Activated CD8-positive, alpha-beta memory T cell treated with anti-CD3 and anti-CD28 coated beads, Interleukin-2, amount 50 U/mL, for 48 hours (primary cell): Measurements from ENCODE around the gene AGAP1.

Experiments
- DNase-seq: peaks from one replicate; pipeline ENCODE4 v3.0.0-alpha.2; 2020

Gene AGAP1

DNA sequence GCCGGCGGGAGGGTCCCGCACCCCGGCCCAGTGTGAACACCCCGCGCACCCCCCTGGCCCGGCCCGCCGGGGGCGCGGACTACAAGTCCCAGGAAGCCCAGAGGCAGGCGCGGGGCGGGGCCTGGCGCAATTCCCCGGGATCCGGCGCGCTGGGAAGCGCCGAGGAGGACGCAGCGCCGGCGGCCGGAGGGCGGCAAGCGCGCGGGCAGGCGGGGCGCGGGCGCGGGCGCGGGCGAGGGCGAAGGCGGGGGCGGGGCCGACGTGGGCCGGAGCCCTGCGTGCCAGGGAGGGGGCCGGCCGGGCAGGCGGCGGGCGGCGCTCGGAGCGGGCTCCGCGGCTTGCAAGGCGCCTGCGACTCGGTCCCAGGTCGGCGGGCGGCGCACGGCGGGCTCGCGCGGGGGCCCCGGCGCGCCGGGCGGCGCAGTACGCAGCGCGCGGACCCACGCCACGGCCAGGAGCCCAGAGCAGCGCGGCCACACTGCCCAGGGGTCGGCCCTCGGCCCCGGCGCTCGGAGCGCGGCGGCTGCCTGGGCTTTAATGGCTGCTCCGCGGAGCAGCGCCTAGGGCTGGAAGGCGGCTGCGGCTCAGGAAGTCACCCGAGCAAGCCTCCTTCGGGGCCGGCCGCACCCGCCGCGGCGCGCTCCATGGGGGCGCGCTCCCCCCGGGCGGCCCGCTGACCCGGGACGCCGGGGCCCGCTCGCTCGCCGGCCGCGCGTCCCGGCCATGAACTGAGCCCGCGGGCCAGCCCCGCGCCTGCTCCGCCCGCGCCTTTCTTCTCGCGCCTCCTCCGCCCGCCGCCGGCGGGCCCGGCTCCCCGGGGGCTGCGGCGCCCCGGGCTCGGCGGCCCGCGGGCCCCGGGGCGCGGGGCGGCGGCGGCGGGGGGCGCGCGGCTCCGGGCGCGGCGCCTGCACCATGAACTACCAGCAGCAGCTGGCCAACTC, at the start of gene AGAP1:
Gene AGAP1, plus strand, starts transcription at position 269 of the 941 bp plus-strand sequence.
- peak; percentile 59 for DNase-seq

DNA sequence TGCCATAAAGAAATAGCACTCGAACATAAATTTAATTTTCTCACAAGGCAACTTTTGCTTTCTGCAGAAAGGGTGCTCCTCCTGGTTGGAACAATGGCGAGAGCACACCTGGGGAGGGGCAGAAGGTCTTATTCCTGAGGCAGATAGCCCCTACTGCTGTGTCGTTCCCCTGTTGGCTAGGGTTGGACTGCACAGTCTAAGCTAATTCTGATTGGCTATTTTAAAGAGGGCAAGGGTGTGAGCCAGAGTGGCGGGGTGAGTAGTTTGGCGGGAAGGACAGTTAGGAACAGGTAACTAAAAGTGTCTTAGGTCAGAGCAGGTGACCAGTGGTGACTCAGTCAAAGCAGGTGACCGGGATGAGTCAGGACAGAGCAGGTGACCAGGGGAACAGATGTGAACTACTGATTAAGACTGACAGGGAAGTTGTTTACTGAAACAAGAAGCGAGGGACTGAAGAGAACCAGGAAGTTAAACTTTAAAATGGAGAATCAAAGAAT, 49.7 kb upstream of the AGAP1 start:
- DNase-seq, result no peak

DNA sequence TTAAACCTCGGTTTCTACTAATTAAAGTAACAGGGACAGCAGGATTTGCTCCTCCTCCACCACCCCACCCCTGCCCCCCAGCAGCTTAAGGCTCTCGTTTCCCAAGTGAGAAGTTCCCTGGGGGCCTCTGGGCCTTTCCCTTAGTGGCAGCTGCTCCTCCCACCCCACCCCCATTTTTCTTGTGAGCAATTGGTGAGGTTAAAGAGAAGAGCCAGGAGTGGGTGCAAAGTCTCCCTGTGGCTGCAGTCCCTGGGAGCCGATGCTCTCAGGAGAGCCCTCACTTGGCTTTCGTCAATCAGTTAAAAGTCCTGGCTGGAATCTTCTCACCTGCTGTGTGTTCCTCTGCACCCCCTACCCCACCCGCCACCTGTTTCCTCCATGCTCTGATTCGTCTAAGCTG, 48.7 kb upstream of the AGAP1 start:
- DNase-seq, result no peak

DNA sequence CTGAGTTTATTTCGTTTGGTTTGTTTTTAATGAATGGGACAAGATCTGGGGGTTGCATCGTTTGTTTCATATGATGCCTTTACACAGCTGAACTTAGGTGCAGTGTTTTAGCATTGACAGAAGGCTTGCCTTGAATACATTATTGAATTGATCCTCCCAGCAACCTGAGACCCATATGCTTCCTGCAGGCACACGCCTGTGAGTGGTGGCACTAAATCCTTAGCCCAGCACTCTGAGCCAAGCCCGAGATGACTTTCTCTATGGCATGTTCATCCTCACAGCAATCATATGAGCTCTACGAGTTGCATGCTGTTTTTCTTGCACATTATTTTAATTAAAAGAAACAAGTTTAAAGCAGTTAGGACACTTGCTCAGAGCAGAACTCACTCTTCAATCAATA, 47.8 kb upstream of the AGAP1 start:
- DNase-seq, result no peak

DNA sequence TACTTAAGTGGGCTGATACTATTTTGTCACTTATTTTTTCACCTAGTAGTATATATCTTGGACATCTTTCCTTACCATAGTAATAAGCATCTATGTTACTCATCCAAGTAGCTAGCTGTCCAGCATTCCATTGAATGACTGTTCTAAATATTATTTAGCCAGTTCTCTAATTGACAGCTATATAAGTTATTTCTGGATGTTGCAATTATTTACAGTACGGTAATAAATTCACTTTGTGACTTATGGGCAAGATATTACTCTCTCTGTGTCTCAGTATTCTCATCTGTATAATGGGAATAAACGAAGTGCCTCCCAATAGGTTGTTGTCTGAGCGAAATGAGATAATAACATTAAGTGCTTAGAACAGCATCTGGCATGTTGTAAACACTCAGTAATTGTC, 46.6 kb upstream of the AGAP1 start:
- DNase-seq, result no peak

DNA sequence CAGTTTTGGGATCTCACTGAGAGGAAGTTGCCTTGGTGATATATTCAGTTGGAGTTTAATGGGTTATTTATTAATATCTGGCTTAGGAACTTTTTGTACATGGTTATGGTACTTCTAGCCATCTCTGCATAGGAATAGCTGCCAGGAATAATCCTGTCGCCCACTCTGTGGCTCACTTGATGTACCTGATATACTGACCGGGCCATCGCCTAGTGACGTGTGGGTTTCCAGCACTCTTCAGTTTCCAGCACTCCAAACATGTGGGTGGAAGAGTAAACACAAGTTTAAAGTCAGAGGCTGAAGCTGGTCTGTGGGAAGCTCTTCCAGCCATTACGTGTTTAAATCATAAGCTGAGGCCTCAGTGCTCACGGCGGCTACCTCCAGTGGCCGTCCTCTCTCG, 44.3 kb upstream of the AGAP1 start:
- DNase-seq, result no peak

DNA sequence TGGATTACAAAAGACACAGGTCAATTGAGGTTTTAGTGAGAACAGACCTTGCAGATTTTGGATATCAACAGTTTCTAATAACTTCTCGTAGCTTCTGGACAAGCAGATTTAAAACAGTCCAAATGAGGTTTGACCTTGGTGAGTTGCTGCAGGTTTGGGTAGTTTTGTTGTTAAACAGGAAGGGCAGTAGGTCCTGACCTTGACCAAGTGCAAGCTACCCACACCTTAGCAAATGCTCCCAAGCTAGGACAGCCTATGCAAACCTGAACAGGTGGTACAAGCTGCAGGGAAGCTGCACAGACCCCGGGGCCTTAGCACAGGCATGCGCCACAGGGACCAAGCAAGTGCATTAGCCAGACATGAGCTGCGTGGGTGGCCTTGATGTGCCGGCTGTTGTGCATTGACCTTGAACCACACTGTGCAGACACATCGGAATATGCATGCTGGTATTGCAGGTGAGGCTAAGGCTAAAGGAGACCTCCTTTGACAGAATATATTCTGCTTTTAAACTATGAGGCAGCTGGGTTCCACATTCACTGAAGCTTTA, 40.2 kb upstream of the AGAP1 start:
- DNase-seq, result no peak

DNA sequence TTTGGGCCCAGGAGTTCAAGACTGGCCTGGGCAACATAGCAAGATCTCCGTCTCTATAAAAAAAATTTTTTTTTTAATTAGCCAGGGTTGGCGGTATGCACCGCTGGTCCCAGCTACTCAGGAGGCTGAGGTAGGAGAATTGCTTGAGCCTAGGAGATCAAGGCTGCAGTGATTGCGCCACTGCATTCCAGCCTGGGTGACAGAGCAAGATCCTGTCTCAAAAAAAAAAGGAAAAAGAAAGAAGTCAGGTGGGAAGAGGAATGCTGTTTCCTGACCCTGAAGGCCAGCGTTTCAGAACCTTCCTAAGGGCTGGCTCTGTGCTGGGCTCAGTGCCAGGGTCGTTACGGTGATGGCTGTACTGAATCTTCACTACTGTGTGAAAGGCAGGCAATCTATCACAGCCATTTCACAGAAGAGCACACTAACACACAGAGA, 35.0 kb upstream of the AGAP1 start:
- DNase-seq, result no peak

DNA sequence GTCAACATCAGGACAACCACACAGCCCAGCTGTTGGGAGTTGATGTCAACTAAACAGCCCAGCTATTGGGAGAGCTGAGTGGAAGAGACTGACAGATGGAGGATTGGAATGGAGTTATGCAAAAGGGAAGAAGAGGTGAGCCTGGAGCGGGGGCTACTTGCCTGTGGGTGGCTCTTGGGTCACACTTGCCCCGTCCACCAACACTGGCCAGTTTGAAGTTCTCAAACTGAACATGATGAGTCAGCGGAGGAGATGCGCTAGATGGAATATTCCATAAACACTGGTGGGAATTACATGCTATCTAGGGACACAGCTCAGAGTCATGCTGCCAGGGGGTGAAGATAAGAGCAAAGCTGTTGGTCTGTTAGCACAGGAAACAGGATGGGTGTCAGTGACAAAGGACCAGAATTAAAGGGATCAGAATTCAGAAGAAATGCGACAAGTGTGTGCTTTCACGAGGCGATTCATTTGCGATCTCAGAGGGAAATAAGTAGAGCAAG, 33.2 kb upstream of the AGAP1 start:
- DNase-seq, result no peak

DNA sequence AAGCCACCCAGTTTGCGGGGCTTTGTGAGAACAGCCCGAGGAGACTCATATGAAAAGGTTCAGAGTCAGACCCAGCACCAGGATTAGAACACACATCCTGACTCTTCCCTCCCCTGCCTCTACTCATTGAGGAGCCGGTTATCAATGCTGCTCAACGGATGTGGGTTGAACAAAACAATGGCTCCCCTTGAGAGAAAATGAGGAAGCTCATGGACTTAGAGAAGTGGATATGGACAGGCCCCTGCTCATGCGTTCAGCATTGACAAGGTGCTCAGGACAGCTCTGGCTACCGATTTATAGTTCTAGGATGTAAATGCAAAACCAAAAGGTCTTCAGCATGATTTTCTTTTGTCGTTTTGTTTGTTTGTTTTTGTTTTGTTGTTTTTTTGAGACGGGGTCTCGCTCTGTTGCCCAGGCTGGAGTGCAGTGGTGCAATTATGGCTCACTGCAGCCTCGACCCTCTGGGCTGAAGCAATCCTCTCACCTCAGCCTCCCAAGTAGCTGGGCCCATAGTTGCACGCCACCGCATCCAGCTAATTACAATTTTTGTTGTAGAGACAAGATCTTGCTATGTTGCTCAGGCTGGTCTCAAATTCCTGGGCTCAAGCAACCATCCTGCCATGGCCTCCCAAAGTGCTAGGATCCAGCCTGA, 32.0 kb upstream of the AGAP1 start:
- no peak for DNase-seq

DNA sequence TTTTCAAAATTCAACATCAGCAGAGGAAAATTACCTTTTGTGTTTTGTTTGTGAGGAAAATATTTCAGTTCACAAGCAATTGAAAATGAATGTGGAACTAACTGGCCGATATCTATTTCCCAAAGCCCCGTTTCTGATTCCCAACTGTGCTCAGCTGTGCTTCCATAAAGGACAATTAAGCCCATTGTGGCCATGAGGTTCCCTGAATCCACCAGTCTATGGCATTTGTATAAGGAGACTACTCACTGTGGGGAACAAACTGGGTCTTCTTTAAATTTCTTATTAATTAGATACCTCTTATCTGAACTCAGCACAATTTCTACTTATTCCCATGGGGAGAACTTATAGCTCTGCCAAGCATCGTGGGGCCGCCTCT, 31.4 kb upstream of the AGAP1 start:
- no peak for DNase-seq

DNA sequence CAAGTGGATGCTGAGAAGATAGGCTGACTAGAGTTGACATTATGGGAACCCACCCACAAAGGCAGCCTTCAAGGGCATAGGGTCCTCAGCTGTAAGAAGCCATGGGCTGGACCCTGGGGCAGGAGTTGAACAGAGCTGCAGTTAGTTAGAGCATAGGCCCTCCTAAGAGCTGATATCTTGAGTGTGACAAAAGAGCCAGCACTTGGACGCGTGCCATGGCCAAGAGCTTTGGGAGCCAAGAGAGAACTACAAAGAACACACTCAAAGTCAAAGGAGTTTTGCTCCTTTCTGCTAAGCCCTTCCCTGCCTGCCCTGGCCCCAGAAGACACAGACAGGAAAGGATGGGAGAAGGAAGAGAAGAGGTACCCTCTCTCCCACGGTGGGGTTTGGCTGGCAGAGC, 29.9 kb upstream of the AGAP1 start:
- DNase-seq, result no peak

DNA sequence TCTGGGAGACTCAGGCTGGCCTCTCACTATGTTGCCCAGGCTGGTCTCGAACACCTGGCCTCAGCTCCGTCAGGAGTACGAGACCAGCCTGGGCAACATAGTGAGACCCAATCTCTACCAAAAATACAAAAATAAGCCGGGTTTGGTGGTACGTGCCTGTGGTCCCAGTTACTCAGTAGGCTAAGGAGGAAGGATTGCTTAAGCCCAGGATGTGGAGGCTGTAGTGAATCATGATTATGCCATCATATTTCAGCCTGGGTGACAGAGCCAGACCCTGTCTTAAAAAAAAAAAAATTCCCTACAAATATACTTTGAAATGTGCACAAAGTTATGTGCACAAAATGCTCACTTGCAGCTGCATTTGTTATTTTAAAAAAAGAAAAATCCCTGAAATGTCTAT, 26.3 kb upstream of the AGAP1 start:
- DNase-seq, result no peak

DNA sequence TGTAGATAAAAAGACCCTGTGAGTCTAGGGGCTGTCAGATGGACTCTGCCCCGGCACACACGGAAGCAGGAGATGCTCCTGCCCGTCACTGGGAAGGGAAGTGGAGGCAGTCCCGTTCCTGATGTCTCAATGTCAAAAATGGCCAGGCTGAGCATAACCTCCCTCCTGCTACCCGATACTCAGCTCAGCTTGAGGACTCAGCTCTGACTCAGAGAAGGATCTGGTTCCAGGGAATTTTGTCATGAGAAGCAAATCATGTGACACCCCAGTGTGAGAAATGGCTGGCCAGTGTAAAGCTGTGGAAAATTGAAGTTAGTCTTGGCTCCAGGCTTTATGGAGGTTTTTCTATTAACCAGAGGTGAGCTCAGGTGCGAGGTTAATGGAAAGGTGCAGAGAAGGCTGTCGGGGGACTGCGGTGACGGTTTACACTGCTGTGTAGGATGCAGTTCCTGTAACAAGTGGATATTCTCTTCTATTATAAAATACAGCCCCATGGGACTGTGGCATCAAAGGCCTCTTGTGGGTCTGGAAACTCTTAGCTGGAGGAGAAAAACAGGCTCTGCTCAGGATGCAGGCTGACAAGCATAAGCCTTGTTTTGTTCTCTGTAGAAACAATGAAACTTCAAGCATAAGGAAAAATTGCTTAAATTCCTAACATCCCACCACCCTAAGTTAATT, 24.7 kb upstream of the AGAP1 start:
- DNase-seq, result no peak

DNA sequence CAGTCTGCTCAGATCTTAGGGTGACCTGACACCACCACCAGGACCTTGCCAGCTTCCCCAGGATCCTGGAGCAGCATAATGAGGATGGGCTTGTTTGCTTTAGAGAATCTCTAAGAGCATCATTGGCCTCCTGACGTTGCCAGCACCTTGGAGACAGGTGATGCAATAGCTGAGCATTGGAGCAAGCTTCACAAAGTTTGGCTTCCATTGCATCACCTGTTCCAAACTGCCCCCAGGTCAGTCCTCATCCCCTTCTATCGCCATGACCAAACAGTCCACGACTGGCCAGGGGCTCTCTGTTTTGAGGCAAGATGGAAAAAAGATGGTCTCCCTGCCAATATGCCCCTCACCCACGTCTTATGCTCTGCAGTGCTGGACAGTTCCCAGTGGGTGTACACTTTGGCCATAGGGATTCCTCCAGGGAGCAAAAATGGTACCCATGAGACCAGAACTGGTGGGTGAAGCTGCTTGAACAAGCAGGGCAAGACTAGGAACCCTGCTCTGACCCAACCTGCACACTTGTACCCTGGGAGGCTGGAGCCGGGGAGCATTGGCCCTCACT, 22.6 kb upstream of the AGAP1 start:
- DNase-seq, result no peak

DNA sequence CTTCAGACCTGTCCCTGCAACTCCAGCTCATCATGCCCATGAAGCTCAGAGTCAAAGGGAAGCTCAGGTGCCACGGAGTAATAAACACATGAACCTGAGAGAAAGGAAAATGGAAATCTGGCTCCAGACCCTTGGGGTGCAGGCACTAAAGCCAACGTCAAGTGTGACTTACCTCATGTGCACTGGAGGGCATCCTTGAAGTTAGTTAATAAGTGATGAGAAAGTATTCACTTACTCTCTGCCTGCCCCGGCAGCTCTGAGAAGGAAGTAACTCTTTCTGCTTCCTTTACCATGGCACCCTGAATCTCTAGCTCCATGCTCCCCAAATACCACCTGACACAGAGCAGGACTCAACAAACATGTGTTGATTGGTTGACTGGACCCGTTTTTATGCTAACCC, 21.4 kb upstream of the AGAP1 start:
- no peak for DNase-seq

DNA sequence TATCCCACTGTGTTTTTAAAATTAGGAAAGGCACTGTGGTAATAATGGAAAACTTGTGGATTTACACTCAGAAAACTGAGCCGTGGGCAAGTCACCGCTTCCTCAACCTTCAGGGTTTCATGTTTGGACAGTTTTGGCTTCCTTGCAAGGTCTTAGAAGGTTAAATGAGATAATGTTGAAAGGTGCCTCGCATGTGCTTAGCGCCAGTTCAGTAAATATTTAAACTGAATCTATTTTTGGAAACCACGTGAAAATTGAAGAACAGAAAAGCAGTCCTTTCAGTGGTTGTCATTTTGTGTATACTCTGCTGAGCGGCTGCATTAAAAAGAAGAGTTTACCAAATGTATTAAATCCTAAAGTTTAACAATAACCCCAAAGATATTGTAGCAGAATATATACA, 15.2 kb upstream of the AGAP1 start:
- DNase-seq, result no peak

DNA sequence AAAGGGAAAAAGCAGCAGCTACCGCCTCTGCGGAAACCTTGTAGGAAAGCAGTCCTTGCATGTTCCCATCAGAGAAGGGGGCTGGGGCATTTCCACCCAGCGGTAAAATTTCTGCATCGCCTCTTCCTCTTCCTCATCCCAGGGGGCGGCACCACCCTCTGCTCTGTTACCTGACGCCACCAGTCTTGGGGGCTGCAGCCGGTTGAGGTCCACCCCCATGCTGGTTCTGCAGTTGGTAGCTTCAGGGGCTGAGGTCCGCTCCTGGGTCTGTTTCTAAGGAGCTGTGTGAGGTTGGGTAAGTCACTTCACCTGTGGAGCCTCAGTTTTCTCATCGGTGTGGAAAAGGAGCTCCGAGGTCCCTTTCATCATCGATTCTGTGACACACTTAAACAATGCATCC, 14.2 kb upstream of the AGAP1 start:
- no peak for DNase-seq

DNA sequence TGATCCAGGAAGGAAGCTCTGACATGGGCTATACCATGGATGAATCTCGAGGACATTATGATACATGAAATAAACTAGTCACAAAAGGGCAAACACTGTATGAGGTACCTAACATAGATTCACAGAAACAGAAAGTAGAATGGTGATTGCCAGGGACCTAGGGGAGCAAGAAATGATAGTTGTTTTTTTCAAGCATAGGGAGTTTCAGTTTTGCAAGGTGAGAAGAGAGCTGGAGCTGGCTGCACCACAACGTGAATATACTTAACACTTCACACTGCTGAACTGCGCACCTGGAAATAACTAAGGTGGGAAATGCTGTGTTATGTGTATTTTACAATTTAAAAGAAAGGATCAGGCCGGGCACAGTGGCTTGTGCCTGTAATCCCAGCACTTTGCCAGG, 13.2 kb upstream of the AGAP1 start:
- no peak for DNase-seq

DNA sequence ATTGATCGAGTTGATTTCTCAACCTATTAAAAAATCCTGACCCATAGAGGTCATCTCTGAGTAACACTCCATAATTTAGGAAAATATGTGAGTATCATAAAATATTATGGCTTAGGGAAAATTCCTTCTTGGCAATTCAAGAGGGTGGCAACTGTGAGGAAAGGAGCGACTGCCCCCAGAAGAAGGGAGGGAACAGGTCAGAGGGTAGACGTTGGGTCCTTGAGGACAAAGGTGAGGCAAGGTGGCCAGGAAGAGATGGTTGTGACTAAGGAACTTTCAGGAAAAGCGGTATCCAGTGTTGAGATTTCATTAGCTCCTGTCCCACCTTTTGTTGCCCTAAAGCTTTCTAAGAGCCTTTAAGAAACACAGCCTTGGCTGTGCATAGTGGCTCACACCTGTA, 10.5 kb upstream of the AGAP1 start:
- no peak for DNase-seq

DNA sequence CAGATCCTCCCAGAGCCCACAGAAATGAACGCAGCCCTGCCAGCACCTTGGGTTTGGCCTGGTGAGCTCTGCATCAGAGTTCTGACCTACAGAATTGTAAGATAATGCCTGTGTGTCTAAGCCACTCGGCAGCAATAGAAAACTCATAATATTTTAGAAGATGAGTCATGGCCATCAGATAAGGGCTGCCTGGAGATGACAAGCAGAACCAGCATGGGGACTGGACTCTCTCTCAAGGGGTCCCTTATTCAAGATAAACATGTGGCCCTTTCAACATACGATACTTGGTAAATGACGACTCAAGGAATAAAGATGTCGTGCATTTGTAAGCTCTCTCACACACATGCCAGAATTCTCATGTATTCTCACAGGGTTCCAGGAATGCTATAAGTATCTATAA, 8.5 kb upstream of the AGAP1 start:
- DNase-seq, result no peak

DNA sequence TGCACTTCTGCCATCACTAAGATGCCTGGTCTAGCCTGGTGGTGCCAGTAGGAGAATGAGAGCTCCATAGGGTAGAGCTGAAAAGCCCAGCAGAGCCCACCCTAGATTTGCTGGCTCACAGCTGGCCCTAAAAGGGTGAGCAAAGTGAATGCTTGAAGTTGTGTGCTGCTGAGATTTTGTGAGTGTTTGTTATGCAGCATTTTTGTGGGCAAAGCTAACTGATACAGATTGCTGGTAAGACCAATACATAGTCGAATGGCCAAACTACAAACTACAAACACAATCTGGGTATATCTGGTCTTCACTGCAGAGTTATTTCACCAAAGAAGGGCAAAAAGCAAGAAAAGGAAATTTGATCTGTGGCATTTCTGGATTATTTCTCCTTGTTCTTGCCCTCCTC, 7.1 kb upstream of the AGAP1 start:
- DNase-seq, result no peak

DNA sequence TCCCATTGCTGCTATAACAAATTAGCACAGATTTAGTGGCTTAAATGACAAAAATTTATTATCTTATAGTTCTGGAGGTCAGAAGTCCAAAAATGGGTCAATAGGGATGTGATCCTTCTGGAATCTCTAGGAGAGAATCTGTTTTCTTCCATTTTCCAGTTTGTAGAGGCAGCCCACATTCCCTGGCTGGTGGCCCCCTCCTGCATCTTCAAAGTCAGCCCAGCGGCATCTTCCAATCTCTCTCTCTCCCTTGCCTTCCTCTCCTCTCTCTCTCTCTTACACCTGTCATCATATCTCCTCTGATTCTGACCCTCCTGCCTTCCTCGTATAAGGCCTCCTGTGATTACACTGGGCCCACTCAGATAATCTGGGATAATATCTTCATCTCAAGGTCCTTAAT, 3.9 kb upstream of the AGAP1 start:
- no peak for DNase-seq
